ENCODE data around the gene EP300. TPM values are rescaled to one million over a fixed set of nuclear protein-coding genes. Genes with fewer than 3 reads are reported as not detected.
A peak's percentile ranks its signal among the peaks of the same experiment; 100 is the strongest.

The EP300 gene
- total RNA-seq, 1 donor = 202 TPM

GRCh38 chr22:41198027-41198580 is 105.7 kb downstream of the EP300 start:
- H3K27me3 ChIP-seq (ENCODE audit: insufficient read depth, low read length) = no peaks in the 10 kb centered on the region
- H3K4me1 ChIP-seq (ENCODE audit: insufficient read depth, low read length) = peaks cover 18% of the 10 kb centered on the region
- H3K4me3 ChIP-seq (ENCODE audit: low read length) = peak overlapping the region; percentile 60
- H3K9me3 ChIP-seq (ENCODE audit: low read depth, low read length) = no peaks in the 10 kb centered on the region

- H3K4me1 ChIP-seq (ENCODE audit: insufficient read depth, low read length) = peaks cover 26% of the 10 kb centered on the region
Measured at GRCh38 chr22:41201141-41201540, 108.7 kb downstream of the EP300 start.

GRCh38 chr22:41203118-41203517 is 110.7 kb downstream of the EP300 start:
- no peaks in the 10 kb centered on the region for H3K9me3 ChIP-seq (ENCODE audit: low read depth, low read length)
- no peaks in the 10 kb centered on the region for H3K27me3 ChIP-seq (ENCODE audit: insufficient read depth, low read length)
- peaks cover 17% of the 10 kb centered on the region for H3K4me1 ChIP-seq (ENCODE audit: insufficient read depth, low read length)
- H3K4me3 ChIP-seq (ENCODE audit: low read length) = no peak overlapping the region

More at GRCh38 chr22:41201141-41201540, 108.7 kb downstream of the EP300 start:
- H3K4me3 ChIP-seq (ENCODE audit: low read length) = no peak overlapping the region
- no peaks in the 10 kb centered on the region for H3K9me3 ChIP-seq (ENCODE audit: low read depth, low read length)
- H3K27me3 ChIP-seq (ENCODE audit: insufficient read depth, low read length) = no peaks in the 10 kb centered on the region

GRCh38 chr22:41204066-41204465 is 111.7 kb downstream of the EP300 start:
- H3K4me3 ChIP-seq (ENCODE audit: low read length) = no peak overlapping the region
- no peaks in the 10 kb centered on the region for H3K9me3 ChIP-seq (ENCODE audit: low read depth, low read length)
- no peaks in the 10 kb centered on the region for H3K27me3 ChIP-seq (ENCODE audit: insufficient read depth, low read length)
- H3K4me1 ChIP-seq (ENCODE audit: insufficient read depth, low read length) = peaks cover 10% of the 10 kb centered on the region

GRCh38 chr22:41204992-41205900 is 112.9 kb downstream of the EP300 start, which contains the start of gene L3MBTL2:
L3MBTL2 (plus strand) TSS chr22:41205312; CDS start chr22:41205363, 51 bp downstream.
- no peaks in the 10 kb centered on the region for H3K27me3 ChIP-seq (ENCODE audit: insufficient read depth, low read length)
- peak within 1 kb of the TSS; percentile 76 for H3K4me3 ChIP-seq (ENCODE audit: low read length)
- peaks cover 10% of the 10 kb centered on the region for H3K4me1 ChIP-seq (ENCODE audit: insufficient read depth, low read length)
- no peaks in the 10 kb centered on the region for H3K9me3 ChIP-seq (ENCODE audit: low read depth, low read length)

GRCh38 chr22:41206719-41207118 is 114.3 kb downstream of the EP300 start:
- H3K4me3 ChIP-seq (ENCODE audit: low read length) = no peak overlapping the region
- H3K27me3 ChIP-seq (ENCODE audit: insufficient read depth, low read length) = no peaks in the 10 kb centered on the region
- peaks cover 10% of the 10 kb centered on the region for H3K4me1 ChIP-seq (ENCODE audit: insufficient read depth, low read length)
- no peaks in the 10 kb centered on the region for H3K9me3 ChIP-seq (ENCODE audit: low read depth, low read length)

- Histone ChIP-seq H3K9me3 (ENCODE audit: low read depth, low read length) (no peaks in the 10 kb centered on the region), H3K4me3 (ENCODE audit: low read length) (no peak overlapping the region), H3K4me1 (ENCODE audit: insufficient read depth, low read length) (peaks cover 24% of the 10 kb centered on the region), H3K27me3 (ENCODE audit: insufficient read depth, low read length) (no peaks in the 10 kb centered on the region)
Measured at GRCh38 chr22:41215409-41215808, 123.0 kb downstream of the EP300 start.

GRCh38 chr22:41215926-41216325 is 123.5 kb downstream of the EP300 start:
- H3K27me3 ChIP-seq (ENCODE audit: insufficient read depth, low read length) = no peaks in the 10 kb centered on the region
- H3K4me3 ChIP-seq (ENCODE audit: low read length) = no peak overlapping the region
- H3K4me1 ChIP-seq (ENCODE audit: insufficient read depth, low read length) = peaks cover 24% of the 10 kb centered on the region
- no peaks in the 10 kb centered on the region for H3K9me3 ChIP-seq (ENCODE audit: low read depth, low read length)

- no peaks in the 10 kb centered on the region for H3K9me3 ChIP-seq (ENCODE audit: low read depth, low read length)
- no peak overlapping the region for H3K4me3 ChIP-seq (ENCODE audit: low read length)
- H3K4me1 ChIP-seq (ENCODE audit: insufficient read depth, low read length) = peaks cover 24% of the 10 kb centered on the region
Measured at GRCh38 chr22:41216984-41217383, 124.6 kb downstream of the EP300 start.

GRCh38 chr22:41217553-41218157 is 125.3 kb downstream of the EP300 start:
- Histone ChIP-seq H3K9me3 (ENCODE audit: low read depth, low read length) (no peaks in the 10 kb centered on the region), H3K4me3 (ENCODE audit: low read length) (no peak overlapping the region)

More at GRCh38 chr22:41216984-41217383, 124.6 kb downstream of the EP300 start:
- H3K27me3 ChIP-seq (ENCODE audit: insufficient read depth, low read length) = no peaks in the 10 kb centered on the region

GRCh38 chr22:41222846-41223507 is 130.6 kb downstream of the EP300 start:
- Histone ChIP-seq H3K4me1 (ENCODE audit: insufficient read depth, low read length) (peaks cover 7% of the 10 kb centered on the region), H3K4me3 (ENCODE audit: low read length) (no peak overlapping the region), H3K9me3 (ENCODE audit: low read depth, low read length) (no peaks in the 10 kb centered on the region), H3K27me3 (ENCODE audit: insufficient read depth, low read length) (no peaks in the 10 kb centered on the region)

More at GRCh38 chr22:41217553-41218157, 125.3 kb downstream of the EP300 start:
- peaks cover 24% of the 10 kb centered on the region for H3K4me1 ChIP-seq (ENCODE audit: insufficient read depth, low read length)
- no peaks in the 10 kb centered on the region for H3K27me3 ChIP-seq (ENCODE audit: insufficient read depth, low read length)

- no peaks in the 10 kb centered on the region for H3K27me3 ChIP-seq (ENCODE audit: insufficient read depth, low read length)
- H3K9me3 ChIP-seq (ENCODE audit: low read depth, low read length) = no peaks in the 10 kb centered on the region
- H3K4me3 ChIP-seq (ENCODE audit: low read length) = no peak overlapping the region
- peaks cover under 1% of the 10 kb centered on the region for H3K4me1 ChIP-seq (ENCODE audit: insufficient read depth, low read length)
Measured at GRCh38 chr22:41223535-41223934, 131.1 kb downstream of the EP300 start.

GRCh38 chr22:41226723-41227655 is 134.6 kb downstream of the EP300 start:
- Histone ChIP-seq H3K9me3 (ENCODE audit: low read depth, low read length) (no peaks in the 10 kb centered on the region), H3K4me3 (ENCODE audit: low read length) (no peak overlapping the region), H3K27me3 (ENCODE audit: insufficient read depth, low read length) (no peaks in the 10 kb centered on the region), H3K4me1 (ENCODE audit: insufficient read depth, low read length) (no peaks in the 10 kb centered on the region)

GRCh38 chr22:41229215-41229614 is 136.8 kb downstream of the EP300 start:
- H3K9me3 ChIP-seq (ENCODE audit: low read depth, low read length) = no peaks in the 10 kb centered on the region

More at GRCh38 chr22:41229215-41229614, 136.8 kb downstream of the EP300 start:
- H3K4me1 ChIP-seq (ENCODE audit: insufficient read depth, low read length) = no peaks in the 10 kb centered on the region
- H3K27me3 ChIP-seq (ENCODE audit: insufficient read depth, low read length) = no peaks in the 10 kb centered on the region
- no peak overlapping the region for H3K4me3 ChIP-seq (ENCODE audit: low read length)

Measured in mononuclear cell (primary cell).